ENCODE measurements around the gene NFXL1.
A peak's percentile ranks its signal among the peaks of the same experiment; 100 is the strongest.
"Not testable (repeated sequence)": the region's sequence is repeated elsewhere in the genome, so short reads cannot be mapped to it uniquely, and the experiment has no call there.

Gene NFXL1

DNA sequence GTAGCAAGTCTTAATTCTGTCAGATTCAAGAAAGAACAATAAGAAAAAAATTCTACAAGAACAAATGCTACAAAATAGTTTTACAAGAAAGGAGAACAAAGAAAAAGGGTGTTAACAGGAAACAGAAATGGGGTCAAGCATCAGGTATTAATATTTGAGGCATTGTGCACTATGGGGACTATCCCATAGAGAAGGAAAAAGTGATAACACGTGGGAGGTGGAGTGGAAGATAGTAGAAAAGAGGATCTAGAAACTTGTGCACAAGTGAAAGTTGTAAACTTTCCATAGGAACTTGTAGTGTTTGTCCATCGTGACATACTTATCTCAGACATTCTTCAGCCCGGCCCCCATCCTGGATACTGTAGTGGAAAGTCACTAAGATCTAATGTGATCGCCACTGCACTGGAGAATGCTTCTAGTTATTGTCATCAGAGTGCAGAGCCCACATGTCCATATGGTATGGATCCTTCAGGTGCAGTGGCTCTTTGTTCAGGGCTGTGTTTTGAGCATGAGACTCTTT, 15.4 kb upstream of the NFXL1 start:
- Histone ChIP-seq H3K9me3 (ENCODE audit: control insufficient read depth, low read length) (no peaks in the 10 kb centered on the region), H3K27ac (ENCODE audit: insufficient read depth, low read length, poor library complexity, severe bottlenecking) (no peak overlapping the region), H3K4me3 (ENCODE audit: insufficient read depth, low read depth, low read length, poor library complexity, severe bottlenecking) (no peak overlapping the region), H3K4me1 (ENCODE audit: control insufficient read depth, insufficient read depth, low read length, poor library complexity, severe bottlenecking) (no peaks in the 10 kb centered on the region), H3K27me3 (replicated peaks; ENCODE audit: control insufficient read depth, insufficient read depth, low read length, poor library complexity, severe bottlenecking) (no peaks in the 10 kb centered on the region), H3K36me3 (ENCODE audit: control insufficient read depth, insufficient read depth, low read length) (no peaks in the 10 kb centered on the region)
- DNase-seq = no peak

DNA sequence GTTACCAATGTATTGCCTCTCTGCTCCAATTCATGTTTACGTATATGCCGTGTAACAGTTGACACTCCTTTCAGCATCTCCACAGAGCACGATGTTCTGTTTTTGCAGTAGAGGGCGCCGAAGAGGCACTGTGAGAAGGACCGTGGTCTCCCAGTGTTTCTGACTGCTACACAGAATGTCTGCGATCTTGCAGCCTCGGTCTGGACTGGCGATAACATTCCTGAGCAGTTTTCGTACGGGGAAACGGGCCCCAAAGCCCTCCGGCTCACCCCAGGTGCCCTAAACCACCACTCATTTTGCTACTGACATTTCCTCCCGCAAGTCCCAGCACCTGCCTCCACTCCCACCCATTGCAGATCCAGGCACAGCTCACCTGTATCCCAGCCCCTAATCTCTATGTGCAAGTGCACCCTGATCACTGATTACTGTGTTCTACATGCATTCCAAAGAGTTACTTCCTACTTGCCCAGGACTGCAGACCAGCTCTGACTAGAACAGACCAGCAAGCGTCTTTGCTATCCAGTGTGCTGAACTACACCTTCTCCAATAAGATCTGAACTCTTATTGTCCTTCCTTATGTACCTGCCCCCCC, 12.4 kb upstream of the NFXL1 start:
- Histone ChIP-seq H3K9me3 (ENCODE audit: control insufficient read depth, low read length) (no peaks in the 10 kb centered on the region), H3K36me3 (ENCODE audit: control insufficient read depth, insufficient read depth, low read length) (no peaks in the 10 kb centered on the region), H3K27me3 (replicated peaks; ENCODE audit: control insufficient read depth, insufficient read depth, low read length, poor library complexity, severe bottlenecking) (no peaks in the 10 kb centered on the region), H3K27ac (ENCODE audit: insufficient read depth, low read length, poor library complexity, severe bottlenecking) (no peak overlapping the region), H3K4me3 (ENCODE audit: insufficient read depth, low read depth, low read length, poor library complexity, severe bottlenecking) (no peak overlapping the region), H3K4me1 (ENCODE audit: control insufficient read depth, insufficient read depth, low read length, poor library complexity, severe bottlenecking) (no peaks in the 10 kb centered on the region)
- peak in 2 of 3 donors; percentile 3 to 12 for DNase-seq

DNA sequence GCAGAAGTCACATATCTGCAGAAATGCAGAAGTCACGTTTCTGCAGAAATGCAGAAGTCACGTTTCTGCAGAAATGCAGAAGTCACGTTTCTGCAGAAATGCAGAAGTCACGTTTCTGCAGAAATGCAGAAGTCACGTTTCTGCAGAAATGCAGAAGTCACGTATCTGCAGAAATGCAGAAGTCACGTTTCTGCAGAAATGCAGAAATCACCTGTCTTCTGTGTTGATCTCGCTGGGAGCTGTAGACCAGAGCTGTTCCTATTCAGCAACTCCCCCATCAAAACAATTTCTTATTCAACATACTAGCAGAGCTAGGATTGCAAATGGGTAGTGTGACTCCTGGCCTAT, 8.9 kb upstream of the NFXL1 start:
- DNase-seq; H3K36me3 ChIP-seq (ENCODE audit: control insufficient read depth, insufficient read depth, low read length); H3K27me3 ChIP-seq (replicated peaks; ENCODE audit: control insufficient read depth, insufficient read depth, low read length, poor library complexity, severe bottlenecking); H3K4me1 ChIP-seq (ENCODE audit: control insufficient read depth, insufficient read depth, low read length, poor library complexity, severe bottlenecking); H3K27ac ChIP-seq (ENCODE audit: insufficient read depth, low read length, poor library complexity, severe bottlenecking); H3K9me3 ChIP-seq (ENCODE audit: control insufficient read depth, low read length); H3K4me3 ChIP-seq (ENCODE audit: insufficient read depth, low read depth, low read length, poor library complexity, severe bottlenecking): not testable (repeated sequence)

DNA sequence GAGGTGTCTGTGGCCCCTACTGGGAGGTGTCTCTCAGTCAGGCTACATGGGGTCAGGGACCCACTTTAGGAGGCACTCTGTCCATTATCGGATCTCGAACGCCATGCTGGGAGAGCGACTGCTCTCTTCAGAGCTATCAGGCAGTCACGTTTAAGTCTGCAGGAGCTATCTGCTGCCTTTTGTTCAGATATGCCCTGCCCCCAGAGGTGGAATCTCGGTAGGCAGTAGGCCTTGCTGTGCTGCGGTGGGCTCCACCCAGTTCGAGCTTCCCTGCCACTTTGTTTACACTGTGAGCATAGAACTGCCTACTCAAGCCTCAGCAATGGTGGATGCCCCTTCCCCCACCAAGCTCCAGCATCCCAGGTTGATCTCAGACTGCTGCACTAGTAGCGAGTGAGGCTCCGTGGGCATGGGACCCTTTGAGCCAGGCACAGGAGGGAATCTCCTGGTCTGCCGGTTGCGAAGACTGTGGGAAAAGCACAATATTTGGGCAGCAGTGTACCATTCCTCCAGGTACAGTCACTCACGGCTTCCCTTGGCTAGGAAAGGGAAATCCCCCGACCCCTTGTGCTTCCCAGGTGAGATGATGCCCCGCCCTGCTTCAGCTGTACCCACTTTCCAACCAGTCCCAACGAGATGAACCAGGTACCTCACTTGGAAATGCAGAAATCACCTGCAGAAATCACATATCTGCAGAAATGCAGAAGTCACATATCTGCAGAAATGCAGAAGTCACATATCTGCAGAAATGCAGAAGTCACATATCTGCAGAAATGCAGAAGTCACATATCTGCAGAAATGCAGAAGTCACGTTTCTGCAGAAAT, 8.3 kb upstream of the NFXL1 start:
- H3K4me1 ChIP-seq (ENCODE audit: control insufficient read depth, insufficient read depth, low read length, poor library complexity, severe bottlenecking); H3K27ac ChIP-seq (ENCODE audit: insufficient read depth, low read length, poor library complexity, severe bottlenecking); H3K27me3 ChIP-seq (replicated peaks; ENCODE audit: control insufficient read depth, insufficient read depth, low read length, poor library complexity, severe bottlenecking); H3K4me3 ChIP-seq (ENCODE audit: insufficient read depth, low read depth, low read length, poor library complexity, severe bottlenecking); H3K9me3 ChIP-seq (ENCODE audit: control insufficient read depth, low read length); H3K36me3 ChIP-seq (ENCODE audit: control insufficient read depth, insufficient read depth, low read length); DNase-seq: not testable (repeated sequence)

DNA sequence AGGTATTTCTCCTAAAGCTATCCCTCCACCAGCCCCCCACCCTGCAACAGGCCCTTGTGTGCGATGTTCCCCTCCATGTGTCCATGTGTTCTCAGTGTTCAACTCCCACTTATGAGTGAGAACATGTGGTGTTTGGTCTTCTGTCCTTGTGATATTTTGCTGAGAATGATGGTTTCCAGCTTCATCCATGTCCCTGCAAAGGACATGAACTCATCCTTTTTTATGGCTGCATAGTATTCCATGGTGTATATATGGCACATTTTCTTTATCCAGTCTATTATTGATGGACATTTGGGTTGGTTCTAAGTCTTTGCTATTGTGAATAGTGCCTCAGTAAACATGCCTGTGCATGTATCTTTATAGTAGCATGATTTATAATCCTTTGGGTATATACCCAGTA, 2.8 kb upstream of the NFXL1 start:
- H3K9me3 ChIP-seq (ENCODE audit: control insufficient read depth, low read length); H3K36me3 ChIP-seq (ENCODE audit: control insufficient read depth, insufficient read depth, low read length); H3K4me3 ChIP-seq (ENCODE audit: insufficient read depth, low read depth, low read length, poor library complexity, severe bottlenecking); DNase-seq; H3K27me3 ChIP-seq (replicated peaks; ENCODE audit: control insufficient read depth, insufficient read depth, low read length, poor library complexity, severe bottlenecking); H3K27ac ChIP-seq (ENCODE audit: insufficient read depth, low read length, poor library complexity, severe bottlenecking): not testable (repeated sequence)
- peaks cover 13% of the 10 kb centered on the region for H3K4me1 ChIP-seq (ENCODE audit: control insufficient read depth, insufficient read depth, low read length, poor library complexity, severe bottlenecking)

DNA sequence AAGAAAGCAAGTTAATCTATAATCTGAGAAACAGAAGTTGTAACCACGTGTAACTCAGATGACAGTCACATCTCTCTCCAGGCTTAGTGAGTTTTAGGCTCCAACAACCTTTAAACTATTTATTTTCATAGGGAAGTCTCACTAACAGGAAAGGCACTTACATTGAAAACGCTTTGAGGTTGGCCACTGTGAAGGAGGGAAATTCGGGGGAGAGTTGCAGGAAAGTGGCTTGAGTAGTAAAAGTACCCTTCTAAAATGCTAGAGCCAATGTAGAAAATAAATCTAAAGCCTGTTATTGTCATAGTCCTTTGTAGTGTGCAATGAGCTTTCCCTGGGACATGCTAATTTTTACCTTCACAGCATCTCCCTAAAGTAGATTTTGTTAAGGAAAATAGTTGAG, 995 bp upstream of the NFXL1 start:
- no peaks in the 10 kb centered on the region for H3K36me3 ChIP-seq (ENCODE audit: control insufficient read depth, insufficient read depth, low read length)
- H3K4me1 ChIP-seq (ENCODE audit: control insufficient read depth, insufficient read depth, low read length, poor library complexity, severe bottlenecking) = peaks cover 16% of the 10 kb centered on the region
- H3K4me3 ChIP-seq (ENCODE audit: insufficient read depth, low read depth, low read length, poor library complexity, severe bottlenecking) = no peak overlapping the region
- DNase-seq = no peak
- no peaks in the 10 kb centered on the region for H3K27me3 ChIP-seq (replicated peaks; ENCODE audit: control insufficient read depth, insufficient read depth, low read length, poor library complexity, severe bottlenecking)
- H3K27ac ChIP-seq (ENCODE audit: insufficient read depth, low read length, poor library complexity, severe bottlenecking) = no peak overlapping the region
- no peaks in the 10 kb centered on the region for H3K9me3 ChIP-seq (ENCODE audit: control insufficient read depth, low read length)

DNA sequence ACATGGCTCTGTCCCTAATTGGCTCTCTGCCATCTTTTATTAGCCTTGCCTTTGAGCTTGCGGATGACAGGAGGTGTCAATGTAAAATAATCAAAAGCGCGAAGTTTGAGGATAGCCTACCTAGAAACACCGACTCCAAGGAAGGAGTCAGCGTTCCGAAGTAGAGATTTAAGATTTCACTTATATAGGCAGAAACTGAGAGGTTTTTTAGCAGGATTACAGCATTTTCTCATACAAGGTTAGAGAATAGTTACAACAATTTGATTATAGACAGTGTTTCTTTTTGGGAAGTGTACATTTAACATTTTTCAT, 499 bp upstream of the NFXL1 start:
- Histone ChIP-seq H3K4me3 (ENCODE audit: insufficient read depth, low read depth, low read length, poor library complexity, severe bottlenecking) (peak overlapping the region; percentile 99), H3K27ac (ENCODE audit: insufficient read depth, low read length, poor library complexity, severe bottlenecking) (no peak overlapping the region), H3K9me3 (ENCODE audit: control insufficient read depth, low read length) (no peaks in the 10 kb centered on the region), H3K4me1 (ENCODE audit: control insufficient read depth, insufficient read depth, low read length, poor library complexity, severe bottlenecking) (peaks cover 16% of the 10 kb centered on the region), H3K36me3 (ENCODE audit: control insufficient read depth, insufficient read depth, low read length) (no peaks in the 10 kb centered on the region), H3K27me3 (replicated peaks; ENCODE audit: control insufficient read depth, insufficient read depth, low read length, poor library complexity, severe bottlenecking) (no peaks in the 10 kb centered on the region)
- DNase-seq = no peak

DNA sequence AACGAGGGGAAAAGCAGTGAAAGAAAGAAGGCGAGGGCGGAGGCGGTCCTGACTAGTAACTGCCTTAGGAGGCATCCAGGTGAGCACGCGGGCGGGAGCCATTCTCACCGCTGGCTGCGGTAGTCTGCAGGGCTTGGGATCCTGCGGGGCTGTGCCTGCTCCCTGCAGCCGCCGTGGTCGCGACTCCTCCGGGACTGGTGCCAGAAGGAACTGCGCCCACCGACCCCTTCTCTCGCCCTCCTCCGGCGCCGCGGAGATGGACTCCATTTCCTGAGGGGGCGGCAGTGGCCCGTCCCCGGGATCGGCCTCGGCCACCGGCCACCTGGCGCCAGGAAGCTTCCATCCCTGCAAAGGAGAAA, 543 bp downstream of the NFXL1 start:
- Histone ChIP-seq H3K9me3 (ENCODE audit: control insufficient read depth, low read length) (no peaks in the 10 kb centered on the region), H3K36me3 (ENCODE audit: control insufficient read depth, insufficient read depth, low read length) (no peaks in the 10 kb centered on the region), H3K4me3 (ENCODE audit: insufficient read depth, low read depth, low read length, poor library complexity, severe bottlenecking) (peak overlapping the region; percentile 99), H3K27me3 (replicated peaks; ENCODE audit: control insufficient read depth, insufficient read depth, low read length, poor library complexity, severe bottlenecking) (no peaks in the 10 kb centered on the region), H3K4me1 (ENCODE audit: control insufficient read depth, insufficient read depth, low read length, poor library complexity, severe bottlenecking) (peaks cover 16% of the 10 kb centered on the region), H3K27ac (ENCODE audit: insufficient read depth, low read length, poor library complexity, severe bottlenecking) (peak overlapping the region; percentile 83)
- peak; percentile 2 to 11 (median 5) for DNase-seq

DNA sequence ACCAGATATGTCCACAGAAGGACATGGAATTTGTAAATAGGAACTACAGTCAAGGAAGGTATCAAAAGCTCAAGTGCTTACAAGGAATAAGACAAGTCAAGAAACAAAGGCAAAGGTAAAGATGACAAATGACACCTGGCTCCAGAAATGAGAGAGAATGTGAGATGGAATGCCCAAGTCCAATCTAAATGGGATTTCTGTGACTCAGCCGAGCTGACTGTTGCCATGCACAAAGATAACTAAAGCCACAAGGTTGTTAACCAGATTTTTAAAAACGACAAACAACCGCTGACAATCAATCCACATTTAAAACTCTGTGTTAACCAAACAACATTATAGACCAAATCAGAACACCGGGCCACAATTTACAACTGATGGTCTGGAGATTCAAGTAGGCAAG, 1.1 kb downstream of the NFXL1 start:
- no peak for DNase-seq
- Histone ChIP-seq H3K9me3 (ENCODE audit: control insufficient read depth, low read length) (no peaks in the 10 kb centered on the region), H3K36me3 (ENCODE audit: control insufficient read depth, insufficient read depth, low read length) (no peaks in the 10 kb centered on the region), H3K4me3 (ENCODE audit: insufficient read depth, low read depth, low read length, poor library complexity, severe bottlenecking) (peak overlapping the region; percentile 99), H3K4me1 (ENCODE audit: control insufficient read depth, insufficient read depth, low read length, poor library complexity, severe bottlenecking) (peaks cover 16% of the 10 kb centered on the region), H3K27me3 (replicated peaks; ENCODE audit: control insufficient read depth, insufficient read depth, low read length, poor library complexity, severe bottlenecking) (no peaks in the 10 kb centered on the region), H3K27ac (ENCODE audit: insufficient read depth, low read length, poor library complexity, severe bottlenecking) (peak overlapping the region; percentile 83)

DNA sequence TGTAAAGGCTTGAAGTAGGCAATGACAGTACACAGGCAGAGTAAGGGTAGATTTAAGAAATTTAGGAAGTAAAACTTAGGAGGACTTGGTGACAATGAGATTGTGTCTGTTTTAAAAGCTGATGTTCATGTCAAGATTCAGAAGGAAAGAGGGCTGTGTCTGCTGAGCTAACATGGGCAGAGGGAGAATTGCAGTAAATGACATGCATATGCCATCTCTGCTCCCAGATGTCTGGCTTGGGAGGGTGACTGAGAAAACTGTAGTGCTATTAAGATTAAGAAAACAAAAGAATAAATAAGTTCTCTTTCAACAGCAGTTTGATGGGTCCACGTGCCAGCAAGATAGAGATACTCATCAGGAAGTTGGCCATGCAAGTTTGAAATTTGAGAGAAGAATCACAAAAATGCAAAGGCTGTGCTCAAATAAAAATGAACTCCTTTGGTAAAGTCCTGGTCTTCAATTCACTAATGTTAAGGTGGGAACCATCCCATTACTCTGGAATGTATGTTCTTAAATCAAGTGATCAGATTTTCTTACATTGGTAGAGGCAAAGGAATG, 7.2 kb downstream of the NFXL1 start:
- H3K27ac ChIP-seq (ENCODE audit: insufficient read depth, low read length, poor library complexity, severe bottlenecking) = no peak overlapping the region
- no peaks in the 10 kb centered on the region for H3K9me3 ChIP-seq (ENCODE audit: control insufficient read depth, low read length)
- H3K27me3 ChIP-seq (replicated peaks; ENCODE audit: control insufficient read depth, insufficient read depth, low read length, poor library complexity, severe bottlenecking) = no peaks in the 10 kb centered on the region
- H3K4me1 ChIP-seq (ENCODE audit: control insufficient read depth, insufficient read depth, low read length, poor library complexity, severe bottlenecking) = peaks cover 3% of the 10 kb centered on the region
- H3K4me3 ChIP-seq (ENCODE audit: insufficient read depth, low read depth, low read length, poor library complexity, severe bottlenecking) = no peak overlapping the region
- peaks cover 19% of the 10 kb centered on the region for H3K36me3 ChIP-seq (ENCODE audit: control insufficient read depth, insufficient read depth, low read length)
- no peak for DNase-seq
